Measurements from ENCODE around the gene PAQR5. TPM values are rescaled to one million over a fixed set of nuclear protein-coding genes. Genes with fewer than 3 reads are reported as not detected.

PAQR5 gene
- total RNA-seq, 1 donor from 2014 or later, result not detected

DNA sequence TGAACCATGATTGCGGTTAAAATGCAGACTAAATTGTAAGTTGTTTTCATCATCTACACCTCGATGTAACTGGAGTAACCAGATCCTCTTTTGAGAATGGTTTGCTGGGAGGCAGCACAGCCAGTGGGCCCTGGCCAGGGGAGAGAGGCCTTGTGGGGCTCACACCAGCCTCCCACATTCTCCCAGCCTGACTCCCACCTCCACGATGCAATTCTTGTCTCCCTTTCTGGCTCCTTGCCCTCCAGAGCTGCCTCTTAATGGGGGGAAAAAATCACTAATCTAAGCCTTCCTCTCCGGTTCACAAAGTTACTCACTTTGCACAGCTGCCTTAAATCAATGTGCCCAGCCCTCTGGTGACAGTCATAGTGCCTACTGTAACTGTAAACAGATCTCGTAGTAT, 17.9 kb upstream of the PAQR5 start:
- no peaks in the 10 kb centered on the region for H3K9me3 Mint-ChIP-seq
- CTCF ChIA-PET, result no interaction called here
- DNase-seq (no peak), ATAC-seq (ENCODE audit: low read depth) (no peak)
- TF ChIP-seq, protein P1, sequence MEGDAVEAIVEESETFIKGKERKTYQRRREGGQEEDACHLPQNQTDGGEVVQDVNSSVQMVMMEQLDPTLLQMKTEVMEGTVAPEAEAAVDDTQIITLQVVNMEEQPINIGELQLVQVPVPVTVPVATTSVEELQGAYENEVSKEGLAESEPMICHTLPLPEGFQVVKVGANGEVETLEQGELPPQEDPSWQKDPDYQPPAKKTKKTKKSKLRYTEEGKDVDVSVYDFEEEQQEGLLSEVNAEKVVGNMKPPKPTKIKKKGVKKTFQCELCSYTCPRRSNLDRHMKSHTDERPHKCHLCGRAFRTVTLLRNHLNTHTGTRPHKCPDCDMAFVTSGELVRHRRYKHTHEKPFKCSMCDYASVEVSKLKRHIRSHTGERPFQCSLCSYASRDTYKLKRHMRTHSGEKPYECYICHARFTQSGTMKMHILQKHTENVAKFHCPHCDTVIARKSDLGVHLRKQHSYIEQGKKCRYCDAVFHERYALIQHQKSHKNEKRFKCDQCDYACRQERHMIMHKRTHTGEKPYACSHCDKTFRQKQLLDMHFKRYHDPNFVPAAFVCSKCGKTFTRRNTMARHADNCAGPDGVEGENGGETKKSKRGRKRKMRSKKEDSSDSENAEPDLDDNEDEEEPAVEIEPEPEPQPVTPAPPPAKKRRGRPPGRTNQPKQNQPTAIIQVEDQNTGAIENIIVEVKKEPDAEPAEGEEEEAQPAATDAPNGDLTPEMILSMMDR (IDR thresholded peaks at IDR 0.05), result no peak
- H3K4me1 Mint-ChIP-seq, result no peaks in the 10 kb centered on the region
- no peaks in the 10 kb centered on the region for H3K36me3 Mint-ChIP-seq (ENCODE audit: low read depth)
- H3K4me3 Mint-ChIP-seq, result no peak overlapping the region
- intact Hi-C loops (cut with micrococcal nuclease), result no loop called here
- peaks cover 17% of the 10 kb centered on the region for H3K27me3 Mint-ChIP-seq
- H3K27ac Mint-ChIP-seq, result no peak overlapping the region
- POLR2A ChIA-PET, result no interaction called here

DNA sequence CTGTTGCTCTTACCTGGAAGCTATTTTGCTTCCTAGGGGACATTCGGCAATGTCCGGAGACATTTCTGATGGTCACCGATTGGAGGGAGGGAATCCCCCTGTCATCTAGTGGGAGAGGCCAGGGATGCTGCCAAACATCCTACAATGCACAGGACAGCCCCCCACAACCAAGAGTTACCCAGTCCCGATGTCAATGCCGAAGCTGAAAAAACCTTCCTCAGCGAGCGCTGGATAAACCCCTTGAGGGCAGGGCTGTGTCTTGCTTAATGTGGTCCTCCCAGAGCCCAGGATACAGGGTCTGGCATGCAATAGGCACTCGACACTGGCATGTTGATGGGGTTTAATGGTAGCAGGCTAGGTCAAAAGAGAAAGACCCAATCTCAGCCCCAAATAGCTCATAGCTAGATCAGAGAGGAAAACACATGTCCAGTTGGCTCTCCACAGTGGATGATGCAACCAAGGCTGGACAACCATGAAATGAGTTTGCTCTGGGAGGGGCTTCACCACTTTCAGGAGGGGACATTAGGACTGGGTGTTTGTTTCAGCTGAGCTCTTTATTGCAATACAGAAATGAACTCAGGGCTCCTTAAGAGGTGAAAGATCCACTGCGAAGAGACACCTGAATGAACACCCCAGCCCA, 16.5 kb upstream of the PAQR5 start:
- H3K4me3 Mint-ChIP-seq, result no peak overlapping the region
- no peak overlapping the region for H3K27ac Mint-ChIP-seq
- no peaks in the 10 kb centered on the region for H3K4me1 Mint-ChIP-seq
- POLR2A ChIA-PET, result no interaction called here
- intact Hi-C loops (cut with micrococcal nuclease), result no loop called here
- peaks cover 15% of the 10 kb centered on the region for H3K27me3 Mint-ChIP-seq
- no peaks in the 10 kb centered on the region for H3K36me3 Mint-ChIP-seq (ENCODE audit: low read depth)
- no peak for DNase-seq
- no peaks in the 10 kb centered on the region for H3K9me3 Mint-ChIP-seq
- CTCF ChIA-PET, result no interaction called here
- no peak for ATAC-seq (ENCODE audit: low read depth)
- TF ChIP-seq, protein P1 (IDR thresholded peaks at IDR 0.05), result no peak

DNA sequence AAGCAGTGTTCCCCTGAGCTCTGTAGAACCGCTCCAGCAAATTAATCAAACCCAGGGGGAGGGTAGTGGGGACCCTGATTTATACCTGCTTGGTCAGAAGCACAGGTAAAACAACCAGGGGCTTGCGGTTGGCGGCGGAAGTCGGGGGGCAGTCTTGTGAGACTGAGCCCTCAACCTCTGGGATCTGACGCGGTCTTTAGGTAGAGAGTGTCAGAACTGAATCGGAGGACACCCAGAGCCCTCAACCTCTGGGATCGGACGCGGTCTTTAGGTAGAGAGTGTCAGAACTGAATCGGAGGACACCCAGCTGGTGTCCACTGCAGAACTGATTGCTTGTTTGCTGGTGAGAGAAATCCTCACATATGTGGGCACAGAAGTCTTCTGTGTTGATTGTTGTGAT, 12.9 kb upstream of the PAQR5 start:
- Mint-ChIP-seq H3K9me3 (no peaks in the 10 kb centered on the region), H3K4me1 (no peaks in the 10 kb centered on the region), H3K27me3 (peaks cover 8% of the 10 kb centered on the region), H3K4me3 (no peak overlapping the region), H3K27ac (no peak overlapping the region), H3K36me3 (ENCODE audit: low read depth) (no peaks in the 10 kb centered on the region)
- TF ChIP-seq, protein P1 (IDR thresholded peaks at IDR 0.05), result no peak
- intact Hi-C loops (cut with micrococcal nuclease), result no loop called here
- CTCF ChIA-PET, result no interaction called here
- ATAC-seq (ENCODE audit: low read depth), result no peak
- no peak for DNase-seq
- POLR2A ChIA-PET, result no interaction called here

DNA sequence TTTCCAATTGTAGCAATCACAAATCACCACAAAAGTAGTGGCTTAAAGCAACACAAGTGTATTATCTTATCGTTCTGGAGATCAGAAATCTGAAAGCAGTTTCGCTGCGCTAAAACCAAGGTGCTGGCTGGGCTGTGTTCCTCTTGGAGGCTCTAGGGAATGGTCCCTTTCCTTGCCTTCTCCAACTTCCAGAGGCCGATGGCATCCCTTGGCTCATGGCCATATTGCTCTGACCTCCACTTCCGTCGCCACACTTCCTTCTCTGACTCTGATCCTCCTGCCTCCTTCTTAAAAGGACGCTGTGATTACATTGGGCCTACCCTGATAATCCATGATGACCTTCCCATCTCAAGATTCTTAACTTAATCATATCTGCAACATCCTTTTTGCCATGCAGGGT, 10.7 kb upstream of the PAQR5 start:
- H3K9me3 Mint-ChIP-seq, result no peaks in the 10 kb centered on the region
- H3K36me3 Mint-ChIP-seq (ENCODE audit: low read depth), result no peaks in the 10 kb centered on the region
- no peak overlapping the region for H3K4me3 Mint-ChIP-seq
- intact Hi-C loops (cut with micrococcal nuclease), result no loop called here
- DNase-seq (no peak), ATAC-seq (ENCODE audit: low read depth) (no peak)
- H3K27me3 Mint-ChIP-seq, result peaks cover 4% of the 10 kb centered on the region
- ChIA-PET POLR2A (no interaction called here), CTCF (no interaction called here)
- H3K4me1 Mint-ChIP-seq, result no peaks in the 10 kb centered on the region
- no peak overlapping the region for H3K27ac Mint-ChIP-seq
- TF ChIP-seq, protein P1 (IDR thresholded peaks at IDR 0.05), result no peak

DNA sequence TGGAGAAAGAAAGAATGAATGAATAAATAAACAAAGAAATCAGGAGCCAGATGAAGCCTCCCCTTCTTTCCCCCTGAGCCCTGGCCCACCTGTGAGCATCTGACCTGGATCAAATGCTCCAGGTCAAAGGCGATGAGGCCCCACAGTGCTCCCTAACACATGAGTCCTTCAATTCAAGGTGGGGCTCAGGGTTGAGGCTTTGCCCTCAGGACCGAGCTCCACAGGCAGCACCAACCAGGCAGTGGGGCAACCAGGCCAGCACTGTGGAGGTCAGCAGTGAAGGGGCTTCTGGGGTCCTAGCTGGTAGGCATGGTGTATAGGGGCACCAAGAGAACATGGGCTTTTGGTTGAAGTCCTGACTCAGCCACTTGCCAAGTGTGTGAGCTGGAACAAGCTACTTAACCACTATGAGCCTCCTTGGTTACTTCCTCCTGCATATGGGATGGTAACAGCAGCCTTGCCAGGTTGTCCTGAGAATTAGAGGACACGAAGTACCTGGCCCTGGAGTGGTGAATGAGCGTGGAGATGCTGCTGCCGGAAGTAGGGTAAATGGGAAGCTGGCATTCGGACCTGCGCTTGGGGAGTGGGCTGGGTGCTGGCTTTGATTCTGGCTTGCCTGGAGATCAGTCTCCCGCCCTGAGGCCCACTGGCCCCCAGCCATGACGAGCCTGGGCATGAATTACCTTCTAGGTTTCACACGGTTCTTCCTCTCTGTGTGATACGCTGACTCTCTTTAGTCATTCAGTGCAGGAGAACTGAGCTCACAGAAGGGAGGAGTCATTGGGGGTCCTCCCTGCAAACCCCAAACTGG, 10.0 kb upstream of the PAQR5 start:
- TF ChIP-seq, protein P1 (IDR thresholded peaks at IDR 0.05), result no peak
- DNase-seq, result no peak
- CTCF ChIA-PET, result no interaction called here
- H3K9me3 Mint-ChIP-seq, result no peaks in the 10 kb centered on the region
- H3K4me1 Mint-ChIP-seq, result no peaks in the 10 kb centered on the region
- intact Hi-C loops (cut with micrococcal nuclease), result no loop called here
- POLR2A ChIA-PET, result no interaction called here
- H3K27me3 Mint-ChIP-seq, result peaks cover 3% of the 10 kb centered on the region
- no peaks in the 10 kb centered on the region for H3K36me3 Mint-ChIP-seq (ENCODE audit: low read depth)
- H3K27ac Mint-ChIP-seq, result no peak overlapping the region
- no peak for ATAC-seq (ENCODE audit: low read depth)
- no peak overlapping the region for H3K4me3 Mint-ChIP-seq

Measured in activated B cell treated with CpG ODN at 0.5 μM for 24 hours (primary cell).